NCI-H2107 treated with DMSO at 0.1 percent for 48 hours (cell line): ENCODE results near the gene ARHGEF9.
"Not testable (repeated sequence)": the region's sequence is repeated elsewhere in the genome, so short reads cannot be mapped to it uniquely, and the experiment has no call there.

Source experiments
- DNase-seq: peaks from one replicate; lab custom pipeline; 2025; ENCODE audit not compliant: unreplicated experiment; lab: John Stamatoyannopoulos, UW

Gene ARHGEF9

DNA sequence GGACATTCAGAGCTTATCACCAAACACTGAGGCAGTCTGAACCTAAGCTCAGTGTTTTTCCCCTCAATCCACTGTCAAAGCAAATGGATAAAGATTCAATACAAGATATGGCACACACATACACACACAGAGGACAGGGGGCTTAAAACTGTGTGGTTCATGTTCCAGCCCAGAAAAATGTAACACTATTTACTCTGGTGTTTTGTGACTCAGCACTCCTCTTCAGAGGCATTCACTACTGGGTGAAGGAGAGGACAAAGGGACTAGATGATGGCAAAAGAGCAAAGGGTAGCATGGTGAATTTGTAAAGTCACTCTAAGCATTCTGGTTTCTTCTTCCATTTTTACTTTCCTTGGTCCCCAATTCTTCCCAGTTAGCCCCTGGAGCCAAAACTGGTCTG, 120.3 kb downstream of the ARHGEF9 start:
- no peak for DNase-seq

GRCh38 chrX:63664083-63664482, 120.9 kb downstream of the ARHGEF9 start:
- no peak for DNase-seq

- no peak for DNase-seq
These were observed 123.3 kb downstream of the ARHGEF9 start for GRCh38 chrX:63661676-63662075.

DNA sequence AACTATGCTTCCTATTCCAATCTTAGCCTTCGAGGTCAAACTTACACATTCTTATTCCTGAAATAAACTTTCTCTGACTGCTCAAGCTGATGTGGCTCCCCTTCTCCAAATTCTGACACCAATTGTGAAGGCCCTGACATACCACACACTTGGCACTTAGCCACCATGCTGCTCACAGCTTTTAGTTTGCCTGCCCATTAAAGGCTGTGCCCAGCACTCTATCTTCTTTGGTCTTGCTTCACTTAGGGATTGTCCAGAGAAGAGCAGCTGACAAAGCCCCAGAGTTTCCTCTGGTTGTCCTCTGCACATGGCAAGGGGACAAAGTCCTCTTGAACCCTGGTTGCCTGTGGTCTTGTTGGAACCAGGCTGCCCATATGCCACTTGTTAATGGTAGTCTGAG, 126.1 kb downstream of the ARHGEF9 start:
- no peak for DNase-seq

GRCh38 chrX:63657821-63658220, 127.2 kb downstream of the ARHGEF9 start:
- DNase-seq: no peak

- no peak for DNase-seq
These were observed 128.0 kb downstream of the ARHGEF9 start for GRCh38 chrX:63656871-63657580.

- no peak for DNase-seq
These were observed 132.8 kb downstream of the ARHGEF9 start for GRCh38 chrX:63652086-63652765.

DNA sequence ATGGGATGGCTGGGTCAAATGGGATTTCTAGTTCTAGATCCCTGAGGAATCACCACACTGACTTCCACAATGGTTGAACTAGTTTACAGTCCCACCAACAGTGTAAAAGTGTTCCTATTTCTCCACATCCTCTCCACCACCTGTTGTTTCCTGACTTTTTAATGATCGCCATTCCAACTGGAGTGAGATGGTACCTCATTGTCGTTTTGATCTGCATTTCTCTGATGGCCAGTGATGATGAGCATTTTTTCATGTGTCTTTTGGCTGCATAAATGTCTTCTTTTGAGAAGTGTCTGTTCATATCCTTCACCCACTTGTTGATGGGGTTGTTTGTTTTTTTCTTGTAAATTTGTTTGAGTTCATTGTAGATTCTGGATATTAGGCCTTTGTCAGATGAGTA, 139.3 kb downstream of the ARHGEF9 start:
- not testable (repeated sequence) for DNase-seq

- no peak for DNase-seq
These were observed 149.3 kb downstream of the ARHGEF9 start for GRCh38 chrX:63635750-63636149.

DNA sequence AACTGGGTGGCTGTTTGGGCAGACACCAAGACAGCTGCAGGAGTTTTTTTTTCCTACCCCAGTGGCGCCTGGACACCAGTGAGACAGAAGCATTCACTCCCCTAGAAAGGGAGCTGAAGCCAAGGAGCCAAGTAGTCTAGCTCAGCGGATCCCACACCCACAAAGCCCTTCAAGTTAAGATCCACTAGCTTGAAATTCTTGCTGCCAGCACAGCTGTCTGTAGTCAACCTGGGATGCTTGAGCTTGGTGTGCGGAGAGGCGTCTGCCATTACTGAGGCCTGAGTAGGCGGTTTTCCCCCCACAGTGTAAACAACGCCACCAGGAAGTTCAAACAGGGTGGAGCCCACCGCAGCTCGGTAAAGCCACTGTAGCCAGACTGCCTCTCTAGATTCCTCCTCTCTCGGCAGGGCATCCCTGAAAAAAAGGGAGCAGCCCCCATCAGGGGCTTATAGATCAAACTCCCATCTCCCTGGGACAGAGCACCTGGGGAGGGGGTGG, 171.4 kb downstream of the ARHGEF9 start:
- DNase-seq: no peak

DNA sequence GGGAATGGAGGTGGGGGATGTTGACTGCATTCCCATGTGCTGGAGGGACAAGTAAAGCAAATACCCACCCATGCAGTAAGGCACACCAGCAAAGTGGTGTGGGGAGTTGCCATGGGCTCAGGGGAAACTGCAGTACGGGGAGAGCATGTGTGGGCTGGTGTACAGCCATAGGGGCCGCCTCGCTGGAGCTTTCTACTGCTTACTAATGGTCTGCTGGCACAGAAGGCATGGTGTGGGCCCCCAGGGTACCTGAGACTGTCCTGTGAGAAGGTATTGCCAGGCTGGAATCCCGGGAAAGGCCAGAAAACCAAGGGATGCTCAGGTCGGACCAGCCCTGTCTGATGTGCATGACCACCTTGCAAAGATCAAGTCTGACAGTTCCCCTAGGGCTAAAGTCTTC, 199.1 kb downstream of the ARHGEF9 start:
- no peak for DNase-seq
